HG03139 (cell line): ENCODE results near the gene XRCC3.

Experiments used
- ATAC-seq: cut with Tn5 transposase; IDR thresholded peaks from one replicate; pipeline ENCODE4 v1.9.1; 2021; ENCODE audit not compliant: unreplicated experiment

The XRCC3 gene

DNA sequence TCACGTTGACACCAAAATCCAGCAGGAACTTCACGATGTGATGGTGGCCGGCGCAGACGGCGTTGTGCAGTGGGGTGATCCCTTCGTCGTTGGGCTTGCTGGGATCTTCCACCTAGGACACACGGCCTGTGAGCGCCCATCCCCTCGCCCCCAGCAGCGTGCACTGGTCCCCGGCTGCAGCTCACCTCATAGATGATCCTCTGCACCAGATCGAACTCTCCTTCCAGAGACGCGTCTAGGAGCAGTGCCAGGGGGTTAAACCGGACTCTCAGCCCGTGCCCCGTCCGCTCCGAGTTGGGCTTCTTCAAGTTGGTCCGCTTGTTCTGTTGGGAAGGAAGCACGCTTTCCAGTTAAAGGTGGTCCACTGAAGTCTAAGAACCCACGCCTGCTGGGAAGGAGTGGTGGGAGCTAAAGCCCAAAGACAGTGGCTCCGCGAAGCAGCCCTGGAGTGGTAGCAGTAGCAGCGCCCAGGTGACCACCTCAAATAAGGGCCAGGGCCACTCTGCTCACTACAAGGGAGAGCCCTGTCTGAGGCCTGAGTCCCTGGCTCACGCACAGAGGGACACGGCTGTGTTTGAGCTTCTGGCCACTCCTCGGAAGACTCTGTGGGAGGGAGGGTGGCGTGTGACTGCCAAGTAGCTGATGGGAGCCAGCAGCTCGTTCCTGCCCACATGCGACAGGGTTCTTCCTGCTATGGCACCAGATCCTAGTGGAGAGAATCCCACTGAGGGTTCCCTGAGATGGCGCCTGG lies 23.6 kb upstream of the XRCC3 start:
- ATAC-seq = no peak

- ATAC-seq = no peak
Measured at GRCh38 chr14:103738166-103738565, 22.9 kb upstream of the XRCC3 start.

DNA sequence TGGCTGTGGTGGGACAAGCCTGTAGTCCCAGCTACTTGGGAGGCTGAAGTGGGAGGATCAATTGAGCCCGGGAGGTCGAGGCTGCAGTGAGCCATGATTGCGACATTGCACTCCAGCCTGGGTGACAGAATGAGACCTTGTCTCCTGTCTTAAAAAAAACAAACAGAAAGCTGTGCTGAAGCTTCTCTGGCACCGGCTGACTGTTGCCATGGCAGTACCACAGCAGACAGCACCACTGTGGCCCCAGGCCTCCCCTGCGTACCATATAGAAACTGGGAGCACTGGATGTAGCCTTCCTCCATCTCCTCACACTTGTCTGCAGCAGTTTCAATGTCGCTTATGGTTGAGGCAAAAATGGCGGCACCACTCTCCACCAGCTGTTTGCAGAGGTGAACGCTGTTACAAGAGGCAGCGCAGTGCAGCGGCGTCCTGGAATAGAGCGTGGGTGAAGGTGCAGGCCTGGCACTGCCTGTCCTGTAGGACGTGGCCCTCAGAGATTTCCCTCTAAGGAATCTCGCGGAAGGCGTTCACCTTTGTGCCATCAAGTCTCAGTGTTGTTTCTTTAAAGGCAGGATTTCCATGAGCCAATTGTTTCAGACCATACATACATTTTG lies 22.3 kb upstream of the XRCC3 start:
- ATAC-seq = no peak

- ATAC-seq = no peak
Measured at GRCh38 chr14:103736546-103737431, 21.5 kb upstream of the XRCC3 start.

DNA sequence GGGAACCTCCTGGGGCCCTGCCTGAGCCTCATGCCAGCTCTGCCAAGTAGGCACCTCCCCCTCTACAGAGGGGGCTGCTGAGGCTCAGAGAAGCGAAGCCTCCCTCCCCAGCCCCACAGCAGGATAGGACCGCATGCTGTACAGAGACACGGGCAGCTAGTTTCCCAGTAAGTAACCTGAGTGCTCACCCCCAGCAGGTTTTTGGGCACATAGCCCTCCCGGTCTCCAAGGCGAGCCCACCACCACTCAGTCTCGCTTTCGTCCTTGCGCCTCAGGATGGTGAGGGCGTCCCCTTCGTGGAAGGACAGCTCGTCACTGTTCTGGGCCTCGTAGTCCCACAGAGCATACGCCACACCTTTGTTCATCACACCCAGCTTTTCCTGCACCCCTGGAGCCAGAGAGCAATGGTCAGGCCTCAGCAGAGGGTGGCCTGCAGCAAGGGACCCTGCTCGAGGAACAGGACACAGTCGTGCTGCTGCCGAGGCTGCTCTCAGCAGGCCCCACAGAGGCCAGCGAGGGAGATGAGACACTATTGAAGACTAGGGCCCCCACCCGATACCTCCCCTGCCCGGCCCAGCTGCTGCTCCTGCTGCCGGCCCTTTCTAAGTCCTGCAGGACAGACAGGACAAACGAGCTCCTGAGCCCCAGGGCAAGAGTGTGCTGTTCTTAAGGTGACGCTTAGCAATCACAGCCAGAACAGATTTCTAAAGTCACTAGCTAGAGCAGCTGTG lies 20.7 kb upstream of the XRCC3 start:
- ATAC-seq = no peak

DNA sequence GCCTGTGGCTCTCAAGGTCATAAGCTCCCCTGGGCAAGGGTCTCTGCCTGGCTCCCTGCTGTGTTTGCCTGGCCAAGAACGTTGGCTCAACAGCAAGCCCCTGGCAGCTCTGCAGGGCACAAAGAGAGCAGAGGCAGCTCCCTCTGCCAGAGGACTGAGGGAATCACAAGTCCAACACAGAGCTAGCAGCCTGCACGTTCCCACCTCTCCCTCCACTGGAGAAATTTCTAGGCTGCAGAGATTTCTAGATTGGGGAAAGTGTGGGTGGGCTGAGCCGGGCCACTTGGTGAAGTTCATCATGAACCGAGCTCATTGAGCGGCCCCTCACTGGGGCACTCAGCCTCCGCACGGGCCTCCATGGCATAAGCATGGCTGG lies 20.2 kb upstream of the XRCC3 start:
- no peak for ATAC-seq

GRCh38 chr14:103735022-103735421 lies 19.8 kb upstream of the XRCC3 start:
- no peak for ATAC-seq

- no peak for ATAC-seq
Measured at GRCh38 chr14:103734081-103734888, 19.0 kb upstream of the XRCC3 start.

- ATAC-seq = no peak
Measured at GRCh38 chr14:103733651-103734050, 18.4 kb upstream of the XRCC3 start.

GRCh38 chr14:103732868-103733620 lies 17.8 kb upstream of the XRCC3 start:
- ATAC-seq = no peak

GRCh38 chr14:103731916-103732867 lies 16.9 kb upstream of the XRCC3 start:
- no peak for ATAC-seq

- ATAC-seq = no peak
Measured at GRCh38 chr14:103731481-103731880, 16.2 kb upstream of the XRCC3 start.

DNA sequence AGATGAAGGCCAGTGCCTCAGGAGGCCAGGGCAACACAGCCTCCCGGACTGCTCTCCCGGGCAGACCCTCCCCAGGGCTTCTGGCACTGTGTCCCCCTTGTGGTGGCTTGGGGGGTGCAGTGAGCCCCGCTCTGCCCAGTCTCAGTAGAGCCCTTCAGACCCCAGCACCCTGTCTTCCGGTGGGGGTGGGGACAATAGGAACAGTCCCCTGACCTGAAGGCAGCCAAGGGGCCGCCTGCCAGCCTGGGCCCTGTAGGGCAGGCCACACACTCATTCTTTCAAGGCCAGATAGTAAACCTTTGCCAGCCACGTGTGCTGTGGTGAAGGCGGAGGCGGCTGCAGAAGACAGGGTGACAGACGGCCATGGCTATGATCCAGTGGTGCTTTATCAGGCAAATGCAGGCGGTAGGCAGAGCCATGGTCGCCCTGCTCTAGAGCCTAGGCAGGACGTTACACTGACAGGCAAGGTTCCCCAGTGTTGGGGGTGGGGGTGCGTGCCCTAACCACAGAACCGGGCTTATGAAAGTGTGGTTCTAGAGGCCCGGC lies 15.3 kb upstream of the XRCC3 start:
- no peak for ATAC-seq

- no peak for ATAC-seq
Measured at GRCh38 chr14:103729496-103730448, 14.5 kb upstream of the XRCC3 start.

- no peak for ATAC-seq
Measured at GRCh38 chr14:103728721-103729120, 13.5 kb upstream of the XRCC3 start.

- no peak for ATAC-seq
Measured at GRCh38 chr14:103728141-103728540, 12.9 kb upstream of the XRCC3 start.

GRCh38 chr14:103727313-103727980 lies 12.2 kb upstream of the XRCC3 start:
- no peak for ATAC-seq
